HL-60 (cell line): Measurements from ENCODE around the gene BRSK1.

Source experiments
- DNase-seq, 2 experiments: peaks; one replicate each; pipeline ENCODE4 v3.0.0-alpha.2; 2010 to 2020; ENCODE audit warnings: low read depth in 1 of 2, low spot score in 1 of 2
- H3K27ac ChIP-seq: fragments of 250-450 bp; sonication (Bioruptor Pico); replicated peaks from 2 replicates; pipeline ENCODE4 v1.5.1; 2020; ENCODE audit warnings: mild to moderate bottlenecking, moderate library complexity
- H3K27me3 ChIP-seq: fragments of 250-450 bp; sonication (Bioruptor Pico); 2 replicates; pipeline ENCODE4 v1.5.1; 2021; ENCODE audit warnings: mild to moderate bottlenecking, moderate library complexity; ENCODE audit not compliant: insufficient read depth, poor library complexity, severe bottlenecking
- H3K4me3 ChIP-seq: replicated peaks from 2 replicates; pipeline ENCODE4 v1.5.1; 2011; ENCODE audit warnings: mild to moderate bottlenecking, control low read depth, low read length; ENCODE audit not compliant: insufficient read depth
- CTCF ChIP-seq: IDR thresholded peaks from one replicate; pipeline ENCODE4 v1.5.1; 2011; ENCODE audit warnings: low read length, control low read depth, inconsistent platforms; ENCODE audit not compliant: insufficient read depth
- GABPA ChIP-seq: IDR thresholded peaks from 2 replicates; pipeline ENCODE4 v1.6.1; 2012; ENCODE audit warnings: low read depth
- POLR2AphosphoS5 ChIP-seq: IDR thresholded peaks from 2 replicates; pipeline ENCODE4 v1.6.1; 2012; ENCODE audit warnings: low read depth
- SPI1 ChIP-seq: IDR thresholded peaks from 2 replicates; pipeline ENCODE4 v1.6.1; 2012; ENCODE audit warnings: low read depth, mild to moderate bottlenecking, borderline replicate concordance
- TF ChIP-seq, protein P1 (sequence below): IDR thresholded peaks from 2 replicates; pipeline ENCODE4 v1.6.1; 2012; ENCODE audit warnings: low read depth; ENCODE audit not compliant: insufficient replicate concordance

The BRSK1 gene

DNA sequence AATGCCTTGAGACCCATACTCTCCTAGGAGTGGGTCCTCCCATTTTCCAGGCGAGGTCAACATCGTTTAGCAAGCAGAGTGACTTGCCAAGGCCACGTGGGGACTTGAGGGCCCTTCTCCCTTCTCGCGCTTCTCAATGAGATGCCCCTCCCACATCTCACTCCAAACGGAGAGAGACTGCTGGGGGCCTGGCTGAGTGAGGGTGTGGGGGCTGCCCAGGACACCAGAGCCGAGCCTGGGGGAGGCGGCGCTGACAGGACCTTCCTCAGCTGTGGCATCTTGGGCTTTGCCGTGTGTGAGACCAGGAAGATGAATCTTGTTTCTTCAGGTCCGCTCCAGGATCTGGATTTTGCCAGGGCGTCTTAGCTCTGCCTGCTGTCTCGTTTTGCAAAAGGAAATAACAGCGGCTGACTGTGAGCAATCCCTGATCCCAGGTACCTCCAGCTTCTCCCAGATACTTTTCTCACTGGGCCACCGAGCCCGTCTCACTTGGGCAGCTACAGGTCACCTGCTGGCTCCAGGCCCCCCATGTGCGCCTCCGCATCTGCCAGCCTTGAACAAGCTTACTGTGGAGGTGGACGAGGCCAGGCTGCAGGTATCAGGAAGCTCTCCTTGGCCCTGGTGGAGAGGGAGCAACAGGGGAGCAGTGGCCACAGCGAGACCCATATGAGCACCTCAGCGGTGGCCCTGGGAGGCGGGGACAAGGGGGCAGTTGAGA lies 64.7 kb downstream of the BRSK1 start:
- Histone ChIP-seq H3K4me3 (no peak overlapping the region), H3K27ac (no peak overlapping the region), H3K27me3 (peaks cover 13% of the 10 kb centered on the region)
- no peak for DNase-seq
- TF ChIP-seq POLR2AphosphoS5 (no peak), CTCF (no peak), SPI1 (no peak), GABPA (no peak)
- TF ChIP-seq, protein P1, sequence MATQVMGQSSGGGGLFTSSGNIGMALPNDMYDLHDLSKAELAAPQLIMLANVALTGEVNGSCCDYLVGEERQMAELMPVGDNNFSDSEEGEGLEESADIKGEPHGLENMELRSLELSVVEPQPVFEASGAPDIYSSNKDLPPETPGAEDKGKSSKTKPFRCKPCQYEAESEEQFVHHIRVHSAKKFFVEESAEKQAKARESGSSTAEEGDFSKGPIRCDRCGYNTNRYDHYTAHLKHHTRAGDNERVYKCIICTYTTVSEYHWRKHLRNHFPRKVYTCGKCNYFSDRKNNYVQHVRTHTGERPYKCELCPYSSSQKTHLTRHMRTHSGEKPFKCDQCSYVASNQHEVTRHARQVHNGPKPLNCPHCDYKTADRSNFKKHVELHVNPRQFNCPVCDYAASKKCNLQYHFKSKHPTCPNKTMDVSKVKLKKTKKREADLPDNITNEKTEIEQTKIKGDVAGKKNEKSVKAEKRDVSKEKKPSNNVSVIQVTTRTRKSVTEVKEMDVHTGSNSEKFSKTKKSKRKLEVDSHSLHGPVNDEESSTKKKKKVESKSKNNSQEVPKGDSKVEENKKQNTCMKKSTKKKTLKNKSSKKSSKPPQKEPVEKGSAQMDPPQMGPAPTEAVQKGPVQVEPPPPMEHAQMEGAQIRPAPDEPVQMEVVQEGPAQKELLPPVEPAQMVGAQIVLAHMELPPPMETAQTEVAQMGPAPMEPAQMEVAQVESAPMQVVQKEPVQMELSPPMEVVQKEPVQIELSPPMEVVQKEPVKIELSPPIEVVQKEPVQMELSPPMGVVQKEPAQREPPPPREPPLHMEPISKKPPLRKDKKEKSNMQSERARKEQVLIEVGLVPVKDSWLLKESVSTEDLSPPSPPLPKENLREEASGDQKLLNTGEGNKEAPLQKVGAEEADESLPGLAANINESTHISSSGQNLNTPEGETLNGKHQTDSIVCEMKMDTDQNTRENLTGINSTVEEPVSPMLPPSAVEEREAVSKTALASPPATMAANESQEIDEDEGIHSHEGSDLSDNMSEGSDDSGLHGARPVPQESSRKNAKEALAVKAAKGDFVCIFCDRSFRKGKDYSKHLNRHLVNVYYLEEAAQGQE = no peak

DNA sequence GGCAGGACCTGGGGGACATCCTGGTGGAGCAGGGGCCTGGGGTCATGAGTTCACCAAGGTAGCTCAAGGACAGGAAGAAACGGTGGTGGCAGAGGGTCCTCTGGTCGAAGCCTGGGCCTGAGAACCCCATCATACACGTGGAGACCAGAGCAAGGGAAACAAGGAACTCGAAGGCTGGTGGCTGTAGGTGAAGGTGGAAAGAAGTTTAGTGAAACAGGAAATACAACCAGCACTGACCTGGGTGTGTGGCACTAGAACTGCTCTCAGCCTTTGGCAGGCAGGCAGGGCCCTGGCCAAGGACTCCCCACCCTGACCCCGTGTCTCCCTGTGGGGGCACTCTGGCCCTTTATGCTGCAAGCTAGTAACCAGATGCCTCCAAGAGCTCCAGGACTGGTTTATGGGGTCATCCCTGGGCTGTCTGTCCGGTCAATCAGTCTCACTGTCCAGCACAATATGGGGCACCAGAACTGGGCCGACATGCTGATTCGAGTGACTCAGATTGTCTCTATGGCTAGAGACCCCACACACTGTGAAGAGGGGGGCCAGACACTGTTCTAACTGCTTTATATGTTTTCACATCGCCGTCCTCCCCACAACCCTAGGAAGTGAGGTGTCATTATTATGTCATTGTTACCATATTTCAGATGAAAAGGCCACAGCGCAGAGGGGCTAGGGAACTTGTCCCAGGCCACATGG lies 67.0 kb downstream of the BRSK1 start:
- TF ChIP-seq GABPA (no peak), SPI1 (no peak), POLR2AphosphoS5 (no peak), CTCF (no peak)
- TF ChIP-seq, protein P1 = no peak
- Histone ChIP-seq H3K27ac (no peak overlapping the region), H3K27me3 (peaks cover 23% of the 10 kb centered on the region), H3K4me3 (no peak overlapping the region)
- no peak for DNase-seq

DNA sequence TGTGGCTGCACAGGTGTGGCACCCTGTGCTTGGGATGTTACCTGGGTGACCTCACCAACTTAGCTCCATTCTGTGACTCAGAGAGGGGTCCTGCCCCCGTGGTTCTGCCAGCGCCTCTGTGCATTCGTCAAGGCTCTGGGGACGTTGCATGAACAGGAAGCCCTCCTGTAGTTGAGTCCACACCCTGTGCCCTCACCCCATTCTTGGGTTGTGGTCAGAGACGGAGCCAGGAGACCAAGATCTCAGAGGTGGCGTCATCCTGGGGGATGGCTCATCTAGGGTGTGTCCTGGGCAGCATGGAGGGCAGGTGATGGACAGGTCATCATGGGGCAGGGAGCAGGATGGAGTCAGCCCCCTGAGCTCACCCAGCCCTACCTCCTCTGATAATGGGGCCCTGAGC lies 68.2 kb downstream of the BRSK1 start:
- H3K4me3 ChIP-seq = no peak overlapping the region
- peaks cover 23% of the 10 kb centered on the region for H3K27me3 ChIP-seq
- TF ChIP-seq, protein P1 = no peak
- TF ChIP-seq POLR2AphosphoS5 = no peak
- TF ChIP-seq CTCF = no peak
- no peak for TF ChIP-seq GABPA
- no peak for TF ChIP-seq SPI1
- no peak overlapping the region for H3K27ac ChIP-seq
- DNase-seq = no peak
